SK-N-SH (cell line): ENCODE measurements around the gene METTL1. TPM values are rescaled to one million over a fixed set of nuclear protein-coding genes. Genes with fewer than 3 reads are reported as not detected.

Experiments used
- CTCF ChIA-PET: fragments of 300-600, 350-600 bp; formaldehyde crosslinking; extraction: SDS; loops from one replicate; lab custom pipeline; 2021; lab: Yijun Ruan, JAX
- POLR2A ChIA-PET: fragments of 350-600 bp; sonication (Branson Sonifier 250); formaldehyde crosslinking; extraction: SDS; loops from one replicate; lab custom pipeline; 2020; ENCODE audit warnings: antibody characterized with exemption, inconsistent platforms; lab: Yijun Ruan, JAX
- DNase-seq: peaks from one replicate; pipeline ENCODE4 v3.0.0; 2012
- H2AFZ ChIP-seq: fragments of 200-600 bp; sonication (generic); 2 replicates; pipeline ENCODE4 v1.8.1; 2016; ENCODE audit warnings: antibody characterized with exemption, mild to moderate bottlenecking, low read depth
- H3F3A ChIP-seq: fragments of 200-600 bp; sonication (generic); replicated peaks from 2 replicates; pipeline ENCODE3; 2016; ENCODE audit warnings: antibody characterized with exemption, mild to moderate bottlenecking; ENCODE audit not compliant: insufficient read depth
- H3K27ac ChIP-seq, 2 experiments: fragments of 200-500 bp in 1 of 2; fragments of 200-600 bp in 1 of 2; sonication (Bioruptor generic) in 1 of 2; sonication (generic), shearing (Covaris generic) in 1 of 2; 2 replicates each; pipeline versions ENCODE4 v1.5.1 to v1.6.1; 2014 to 2016; ENCODE audit warnings: low read depth in 2 of 2, inconsistent platforms in 1 of 2, low read length in 1 of 2, mild to moderate bottlenecking in 1 of 2, mixed read lengths in 1 of 2
- H3K27me3 ChIP-seq: fragments of 200-600 bp; sonication (generic), shearing (Covaris generic); 2 replicates; pipeline ENCODE4 v1.6.1; 2016; ENCODE audit warnings: mixed run types; ENCODE audit not compliant: insufficient read depth
- H3K36me3 ChIP-seq, 2 experiments: fragments of 200-500 bp in 1 of 2; fragments of 200-600 bp in 1 of 2; sonication (Bioruptor generic) in 1 of 2; sonication (generic) in 1 of 2; replicated peaks in 1 of 2; 2 replicates each; pipeline versions ENCODE3 to v1.5.1; 2014 to 2016; ENCODE audit warnings: low read length in 1 of 2, mild to moderate bottlenecking in 1 of 2; ENCODE audit not compliant: insufficient read depth in 2 of 2, control insufficient read depth in 1 of 2
- H3K4me1 ChIP-seq, 2 experiments: fragments of 200-500 bp in 1 of 2; fragments of 200-600 bp in 1 of 2; sonication (Bioruptor generic) in 1 of 2; sonication (generic), shearing (Covaris generic) in 1 of 2; 2 replicates each; pipeline versions ENCODE4 v1.5.1 to v1.6.1; 2014 to 2016; ENCODE audit warnings: low read depth in 1 of 2, low read length in 1 of 2, mixed run types in 1 of 2; ENCODE audit not compliant: insufficient read depth in 2 of 2, control insufficient read depth in 1 of 2
- H3K4me2 ChIP-seq: fragments of 200-600 bp; sonication (generic), shearing (Covaris generic); 2 replicates; pipeline ENCODE4 v1.6.1; 2017; ENCODE audit warnings: mixed run types
- H3K4me3 ChIP-seq, 2 experiments: fragments of 200-500 bp in 1 of 2; fragments of 200-600 bp in 1 of 2; sonication (Bioruptor generic) in 1 of 2; sonication (generic), shearing (Covaris generic) in 1 of 2; 2 replicates each; pipeline versions ENCODE4 v1.5.1 to v1.8.1; 2014 to 2016; ENCODE audit warnings: low read depth in 2 of 2, inconsistent platforms in 1 of 2, low read length in 1 of 2, mild to moderate bottlenecking in 1 of 2, mixed read lengths in 1 of 2, moderate library complexity in 1 of 2
- H3K79me2 ChIP-seq: fragments of 200-600 bp; sonication (generic); 2 replicates; pipeline ENCODE4 v1.8.1; 2017; ENCODE audit warnings: mild to moderate bottlenecking; ENCODE audit not compliant: insufficient read depth
- H3K9ac ChIP-seq: fragments of 200-600 bp; sonication (generic); 2 replicates; pipeline ENCODE4 v1.6.1; 2017; ENCODE audit warnings: mixed run types
- H3K9me2 ChIP-seq: fragments of 200-600 bp; sonication (generic); 2 replicates; pipeline ENCODE4 v1.6.1; 2017; ENCODE audit warnings: mixed run types
- H3K9me3 ChIP-seq: fragments of 200-600 bp; sonication (generic); 2 replicates; pipeline ENCODE4 v1.6.1; 2017; ENCODE audit warnings: mixed run types, mild to moderate bottlenecking, moderate library complexity
- H4K20me1 ChIP-seq: fragments of 200-600 bp; sonication (generic); 2 replicates; pipeline ENCODE4 v1.6.1; 2017; ENCODE audit warnings: mild to moderate bottlenecking, mixed run types; ENCODE audit not compliant: insufficient read depth
- CTCF ChIP-seq: fragments of 200-600 bp; sonication (generic); IDR thresholded peaks from 2 replicates; pipeline ENCODE4 v1.6.1; 2017; ENCODE audit warnings: antibody characterized with exemption, mild to moderate bottlenecking, moderate library complexity
- EZH2phosphoT487 ChIP-seq: fragments of 200-600 bp; sonication (generic); IDR thresholded peaks from 2 replicates; pipeline ENCODE4 v1.6.1; 2017; ENCODE audit warnings: low read depth, mixed run types, mild to moderate bottlenecking, antibody characterized with exemption, moderate library complexity, borderline replicate concordance
- NRF1 ChIP-seq: IDR thresholded peaks from 2 replicates; pipeline ENCODE4 v1.6.1; 2012; ENCODE audit warnings: low read depth, mild to moderate bottlenecking, low read length
- REST ChIP-seq: IDR thresholded peaks from 2 replicates; pipeline ENCODE4 v1.6.1; 2012; ENCODE audit warnings: mild to moderate bottlenecking, low read depth, low read length, moderate library complexity
- RFX5 ChIP-seq: IDR thresholded peaks from 2 replicates; pipeline ENCODE4 v1.6.1; 2012; ENCODE audit warnings: mild to moderate bottlenecking, improper control_type of control experiment, low read length
- TAF1 ChIP-seq: IDR thresholded peaks from 2 replicates; pipeline ENCODE4 v1.6.1; 2012; ENCODE audit warnings: low read depth, mild to moderate bottlenecking, low read length, moderate library complexity, borderline replicate concordance
- WGBS: methylation state at CpG from one replicate; pipeline ENCODE4 v1.1.6; 2017; ENCODE audit warnings: low lambda C conversion rate; 5-methylcytosine and 5-hydroxymethylcytosine counted together
- polyA plus RNA-seq, 3 experiments: library from polyadenylated mRNA; depleted of rRNA; stranded (reverse); fragments of >200 nt; gene quantifications; 2 replicates each; pipeline ENCODE4 v1.2.3, GENCODE V29; 2012

METTL1 gene
- polyA plus RNA-seq, 1 of the 3 experiments (the other 2 are of a cell fraction): 28.0 TPM

- no peak for DNase-seq
- no peaks in the 10 kb centered on the region for H3K9me2 ChIP-seq
- TF ChIP-seq REST (no peak), CTCF (no peak), RFX5 (no peak), TAF1 (no peak), NRF1 (no peak), EZH2phosphoT487 (no peak)
- no peaks in the 10 kb centered on the region for H3K4me1 ChIP-seq
- H3K4me2 ChIP-seq: no peak overlapping the region
- no peaks in the 10 kb centered on the region for H3K79me2 ChIP-seq
- no peak overlapping the region for H2AFZ ChIP-seq
- no peak overlapping the region for H3K9ac ChIP-seq
- no peak overlapping the region for H3K4me3 ChIP-seq
- no peaks in the 10 kb centered on the region for H3K9me3 ChIP-seq
- ChIA-PET POLR2A (interaction anchor here (1.2 kb wide), 1 partner anchor 11 kb away, joined by 3 read pairs; no protein-coding TSS in a partner anchor), CTCF (interaction anchor here (1.1 to 9.4 kb wide), 5 partner anchors 16 to 137 kb away, joined by 3 to 133 read pairs (median 5); partner anchors contain the start of genes AGAP2 and B4GALNT1)
- no peaks in the 10 kb centered on the region for H4K20me1 ChIP-seq
- H3K27ac ChIP-seq: no peak overlapping the region
- peaks cover 7 to 43% of the 10 kb centered on the region in 2 experiments for H3K36me3 ChIP-seq
- H3F3A ChIP-seq: peaks cover 7% of the 10 kb centered on the region
- WGBS: 95% methylated on average over 18 of the region's 20 CpGs
- H3K27me3 ChIP-seq: no peaks in the 10 kb centered on the region
Observed at GRCh38 chr12:57719777-57720605, 51.9 kb downstream of the METTL1 start.
